ENCODE measurements around the gene MED15. TPM values are rescaled to one million over a fixed set of nuclear protein-coding genes. Genes with fewer than 3 reads are reported as not detected.

MED15 gene

GRCh38 chr22:20634560-20635226 lies 127.3 kb downstream of the MED15 start:
- H3K4me3 ChIP-seq (ENCODE audit: low read length): no peak overlapping the region
- no peak overlapping the region for H2BK15ac ChIP-seq (replicated peaks; ENCODE audit: low read depth)
- no peak overlapping the region for H4K8ac ChIP-seq (ENCODE audit: low read depth, low read length)
- no peaks in the 10 kb centered on the region for H3K79me1 ChIP-seq (ENCODE audit: low read length)
- H3K27me3 ChIP-seq (ENCODE audit: insufficient read depth, low read length, poor library complexity): no peaks in the 10 kb centered on the region
- H3K79me2 ChIP-seq (ENCODE audit: control insufficient read depth, insufficient read depth, low read length): no peaks in the 10 kb centered on the region
- H3K27ac ChIP-seq (ENCODE audit: low read depth, low read length): no peak overlapping the region
- DNase-seq: no peak
- no peaks in the 10 kb centered on the region for H3K36me3 ChIP-seq (ENCODE audit: control insufficient read depth, insufficient read depth, low read length)
- H2AK5ac ChIP-seq (ENCODE audit: low read length): no peak overlapping the region
- no peak overlapping the region for H3K4me2 ChIP-seq (ENCODE audit: low read length)
- WGBS (ENCODE audit: extremely low coverage, insufficient coverage, low lambda C conversion rate): no CpG with 5 or more reads among the region's 9 CpGs
- no peak overlapping the region for H2BK120ac ChIP-seq (ENCODE audit: low read depth, low read length)
- H3K9ac ChIP-seq (ENCODE audit: low read length): no peak overlapping the region
- H3K56ac ChIP-seq (ENCODE audit: low read length): no peak overlapping the region
- no peak overlapping the region for H3K4ac ChIP-seq (ENCODE audit: low read depth, low read length)
- no peaks in the 10 kb centered on the region for H3K4me1 ChIP-seq (ENCODE audit: control insufficient read depth, low read depth, low read length)
- no peak overlapping the region for H4K5ac ChIP-seq (ENCODE audit: low read length)
- H3K23ac ChIP-seq (ENCODE audit: low read length): no peak overlapping the region
- no peak overlapping the region for H2BK5ac ChIP-seq (ENCODE audit: low read length)
- no peak overlapping the region for H3K18ac ChIP-seq (ENCODE audit: low read length)

GRCh38 chr22:20635227-20635591 lies 127.8 kb downstream of the MED15 start:
- no peak overlapping the region for H3K4me3 ChIP-seq (ENCODE audit: low read length)
- H3K36me3 ChIP-seq (ENCODE audit: control insufficient read depth, insufficient read depth, low read length): no peaks in the 10 kb centered on the region
- no peak overlapping the region for H3K56ac ChIP-seq (ENCODE audit: low read length)
- H3K23ac ChIP-seq (ENCODE audit: low read length): no peak overlapping the region
- H3K27me3 ChIP-seq (ENCODE audit: insufficient read depth, low read length, poor library complexity): no peaks in the 10 kb centered on the region
- no peak overlapping the region for H2BK5ac ChIP-seq (ENCODE audit: low read length)
- H3K4ac ChIP-seq (ENCODE audit: low read depth, low read length): no peak overlapping the region
- no peak overlapping the region for H2BK15ac ChIP-seq (replicated peaks; ENCODE audit: low read depth)
- H3K79me2 ChIP-seq (ENCODE audit: control insufficient read depth, insufficient read depth, low read length): no peaks in the 10 kb centered on the region
- WGBS (ENCODE audit: extremely low coverage, insufficient coverage, low lambda C conversion rate): no CpG with 5 or more reads among the region's 6 CpGs
- H3K79me1 ChIP-seq (ENCODE audit: low read length): no peaks in the 10 kb centered on the region
- H3K18ac ChIP-seq (ENCODE audit: low read length): no peak overlapping the region
- no peak overlapping the region for H4K5ac ChIP-seq (ENCODE audit: low read length)
- no peak overlapping the region for H4K8ac ChIP-seq (ENCODE audit: low read depth, low read length)
- DNase-seq: no peak
- H3K4me1 ChIP-seq (ENCODE audit: control insufficient read depth, low read depth, low read length): no peaks in the 10 kb centered on the region
- no peak overlapping the region for H2BK120ac ChIP-seq (ENCODE audit: low read depth, low read length)
- no peak overlapping the region for H2AK5ac ChIP-seq (ENCODE audit: low read length)
- no peak overlapping the region for H3K27ac ChIP-seq (ENCODE audit: low read depth, low read length)
- no peak overlapping the region for H3K4me2 ChIP-seq (ENCODE audit: low read length)
- no peak overlapping the region for H3K9ac ChIP-seq (ENCODE audit: low read length)

- Histone ChIP-seq H4K8ac (ENCODE audit: low read depth, low read length) (no peak overlapping the region), H2BK15ac (replicated peaks; ENCODE audit: low read depth) (no peak overlapping the region), H3K27me3 (ENCODE audit: insufficient read depth, low read length, poor library complexity) (no peaks in the 10 kb centered on the region), H3K18ac (ENCODE audit: low read length) (no peak overlapping the region), H2BK120ac (ENCODE audit: low read depth, low read length) (no peak overlapping the region), H3K79me1 (ENCODE audit: low read length) (no peaks in the 10 kb centered on the region), H3K79me2 (ENCODE audit: control insufficient read depth, insufficient read depth, low read length) (no peaks in the 10 kb centered on the region), H2AK5ac (ENCODE audit: low read length) (no peak overlapping the region), H3K9ac (ENCODE audit: low read length) (no peak overlapping the region), H3K23ac (ENCODE audit: low read length) (no peak overlapping the region), H3K4ac (ENCODE audit: low read depth, low read length) (no peak overlapping the region), H3K4me2 (ENCODE audit: low read length) (no peak overlapping the region), H3K36me3 (ENCODE audit: control insufficient read depth, insufficient read depth, low read length) (no peaks in the 10 kb centered on the region), H3K4me1 (ENCODE audit: control insufficient read depth, low read depth, low read length) (no peaks in the 10 kb centered on the region), H3K27ac (ENCODE audit: low read depth, low read length) (no peak overlapping the region), H4K5ac (ENCODE audit: low read length) (no peak overlapping the region), H3K4me3 (ENCODE audit: low read length) (no peak overlapping the region), H2BK5ac (ENCODE audit: low read length) (no peak overlapping the region), H3K56ac (ENCODE audit: low read length) (no peak overlapping the region)
- no CpG with 5 or more reads among the region's 16 CpGs for WGBS (ENCODE audit: extremely low coverage, insufficient coverage, low lambda C conversion rate)
- no peak for DNase-seq
Observed at GRCh38 chr22:20636075-20636812, 128.8 kb downstream of the MED15 start.

GRCh38 chr22:20636945-20637344 lies 129.5 kb downstream of the MED15 start:
- Histone ChIP-seq H2BK15ac (replicated peaks; ENCODE audit: low read depth) (no peak overlapping the region), H3K4me3 (ENCODE audit: low read length) (no peak overlapping the region), H3K27ac (ENCODE audit: low read depth, low read length) (no peak overlapping the region), H2BK5ac (ENCODE audit: low read length) (no peak overlapping the region), H3K56ac (ENCODE audit: low read length) (no peak overlapping the region), H3K23ac (ENCODE audit: low read length) (no peak overlapping the region), H3K9ac (ENCODE audit: low read length) (no peak overlapping the region), H3K4me2 (ENCODE audit: low read length) (no peak overlapping the region), H3K18ac (ENCODE audit: low read length) (no peak overlapping the region), H3K27me3 (ENCODE audit: insufficient read depth, low read length, poor library complexity) (no peaks in the 10 kb centered on the region), H4K5ac (ENCODE audit: low read length) (no peak overlapping the region), H3K4me1 (ENCODE audit: control insufficient read depth, low read depth, low read length) (no peaks in the 10 kb centered on the region), H3K79me1 (ENCODE audit: low read length) (no peaks in the 10 kb centered on the region), H3K79me2 (ENCODE audit: control insufficient read depth, insufficient read depth, low read length) (no peaks in the 10 kb centered on the region), H2BK120ac (ENCODE audit: low read depth, low read length) (no peak overlapping the region), H3K36me3 (ENCODE audit: control insufficient read depth, insufficient read depth, low read length) (no peaks in the 10 kb centered on the region), H4K8ac (ENCODE audit: low read depth, low read length) (no peak overlapping the region), H2AK5ac (ENCODE audit: low read length) (no peak overlapping the region), H3K4ac (ENCODE audit: low read depth, low read length) (no peak overlapping the region)
- DNase-seq: no peak
- WGBS (ENCODE audit: extremely low coverage, insufficient coverage, low lambda C conversion rate): no CpG with 5 or more reads among the region's 2 CpGs

Small RNA genes lying within 50 kb of the gene (small RNA-seq; reads per million reads assigned to genes)
- not detected for gene IGLL4P (ENCODE audit: insufficient read depth)
- gene RF00019 (ENCODE audit: insufficient read depth): not detected
- gene RN7SL812P (ENCODE audit: insufficient read depth): not detected
- not detected for gene RNY1P9 (ENCODE audit: insufficient read depth)

Measured in mesendoderm (in vitro differentiated cells).